IPS DF 6.9 (cell line): ENCODE data around the gene KCNQ1.
A peak's percentile ranks its signal among the peaks of the same experiment; 100 is the strongest.

Source experiments
- DNase-seq: peaks from one replicate; pipeline ENCODE4 v3.0.0-alpha.2; 2013; ENCODE audit warnings: low read depth, low spot score
- H3K27ac ChIP-seq: one replicate; pipeline ENCODE4 v1.5.1; 2013; ENCODE audit warnings: low read length, control low read depth
- H3K27me3 ChIP-seq: 2 replicates; pipeline ENCODE4 v1.6.1; 2013; ENCODE audit warnings: mild to moderate bottlenecking, low read length; ENCODE audit not compliant: control insufficient read depth, insufficient read depth
- H3K36me3 ChIP-seq: 2 replicates; pipeline ENCODE4 v1.6.1; 2013; ENCODE audit warnings: low read length; ENCODE audit not compliant: control insufficient read depth, insufficient read depth
- H3K4me1 ChIP-seq: 2 replicates; pipeline ENCODE4 v1.6.1; 2013; ENCODE audit warnings: low read length; ENCODE audit not compliant: control insufficient read depth, insufficient read depth
- H3K4me3 ChIP-seq: 2 replicates; pipeline ENCODE4 v1.5.1; 2013; ENCODE audit warnings: mild to moderate bottlenecking, low read length
- H3K9me3 ChIP-seq: 2 replicates; pipeline ENCODE4 v1.6.1; 2013; ENCODE audit warnings: low read length, inconsistent platforms; ENCODE audit not compliant: control insufficient read depth, insufficient read depth
- WGBS: extraction: QIAGEN DNeasy Blood & Tissue Kit; methylation state at CpG from one replicate; pipeline ENCODE4 v1.1.7; 2013; ENCODE audit warnings: mixed read lengths, missing lambda C conversion rate; ENCODE audit not compliant: insufficient read length, insufficient coverage; 5-methylcytosine and 5-hydroxymethylcytosine counted together

KCNQ1 gene

DNA sequence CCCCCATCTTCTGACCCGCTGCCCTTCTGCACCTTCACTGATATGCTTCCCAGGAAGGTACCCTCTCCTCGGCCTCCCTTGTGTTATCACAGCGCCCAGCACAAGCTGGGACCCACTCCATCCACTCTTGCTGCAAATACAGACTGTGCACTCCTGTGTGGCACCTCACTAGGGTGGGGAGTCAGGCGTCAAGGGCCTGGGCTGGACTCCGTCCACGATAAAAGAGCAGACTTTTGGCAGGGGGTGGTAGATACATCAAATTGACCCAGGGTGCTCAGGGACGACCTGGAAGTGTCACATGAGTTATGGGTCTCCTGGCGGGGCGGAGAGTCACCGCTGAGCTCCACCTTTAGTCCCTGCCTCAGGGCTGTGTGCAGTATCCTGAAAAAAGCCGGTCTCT lies 1.4 kb upstream of the KCNQ1 start:
- Histone ChIP-seq H3K27ac (no peak overlapping the region), H3K4me1 (no peaks in the 10 kb centered on the region), H3K36me3 (no peaks in the 10 kb centered on the region), H3K27me3 (peaks cover 30% of the 10 kb centered on the region), H3K4me3 (no peak overlapping the region), H3K9me3 (no peaks in the 10 kb centered on the region)
- no CpG with 5 or more reads among the region's 11 CpGs for WGBS
- DNase-seq = no peak

DNA sequence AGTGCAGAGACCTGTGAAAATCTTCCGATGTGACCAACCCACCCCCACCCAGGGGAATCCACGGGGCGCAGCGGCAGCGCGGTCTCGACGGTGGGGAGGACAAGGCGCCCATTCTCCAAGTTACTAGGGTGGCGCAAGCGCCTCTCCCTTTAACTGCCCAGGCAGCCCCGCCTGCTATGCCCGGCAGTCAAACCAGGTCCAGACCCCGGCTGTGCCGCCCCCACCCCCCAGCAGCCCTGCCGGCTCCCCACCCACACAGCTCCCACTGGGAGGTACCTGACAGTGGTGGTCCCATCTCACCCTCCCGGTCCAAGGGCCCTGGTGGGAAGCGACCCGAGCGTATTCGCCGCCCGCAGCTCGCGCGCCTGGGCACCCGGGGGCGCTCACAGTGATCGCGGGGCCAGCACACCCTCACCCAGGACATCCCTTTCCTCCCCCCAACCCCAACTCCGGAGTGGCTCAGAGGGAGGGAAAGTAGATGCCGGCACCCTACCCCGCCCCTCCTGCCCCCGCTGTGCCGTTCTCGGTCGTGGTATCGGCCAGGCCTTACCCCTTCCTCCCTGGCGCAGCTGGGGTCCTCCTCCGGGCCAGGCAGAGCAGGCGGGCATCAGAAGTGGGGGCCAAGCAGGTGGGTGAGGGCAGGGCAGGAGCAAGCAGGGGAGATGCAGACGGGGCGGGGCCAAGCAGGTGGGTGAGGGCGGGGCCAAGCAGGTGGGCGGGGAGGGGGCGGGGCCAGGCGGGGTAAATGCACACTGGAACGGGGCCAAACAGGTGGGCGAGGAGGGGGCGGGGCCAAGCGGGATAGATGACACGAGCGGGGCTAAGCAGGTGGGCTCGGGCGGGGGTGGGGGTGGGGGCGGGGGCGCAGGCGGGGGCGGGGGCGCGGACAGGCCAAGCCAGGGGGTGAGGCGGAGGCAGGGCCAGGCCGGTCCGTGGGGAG lies 657 bp upstream of the KCNQ1 start, which contains the start of gene TRPM5:
Gene TRPM5, minus strand, starts transcription at position 634 of the 940 bp plus-strand sequence. CDS start 21,478 bp downstream, outside the sequence.
- peak within 1 kb of the TSS; percentile 44 for H3K4me3 ChIP-seq
- no peaks in the 10 kb centered on the region for H3K9me3 ChIP-seq
- no peaks in the 10 kb centered on the region for H3K4me1 ChIP-seq
- WGBS = no CpG with 5 or more reads among the region's 64 CpGs
- peaks cover 30% of the 10 kb centered on the region for H3K27me3 ChIP-seq
- H3K27ac ChIP-seq = no peak within 1 kb of the TSS
- DNase-seq = no peak
- H3K36me3 ChIP-seq = no peaks in the 10 kb centered on the region

DNA sequence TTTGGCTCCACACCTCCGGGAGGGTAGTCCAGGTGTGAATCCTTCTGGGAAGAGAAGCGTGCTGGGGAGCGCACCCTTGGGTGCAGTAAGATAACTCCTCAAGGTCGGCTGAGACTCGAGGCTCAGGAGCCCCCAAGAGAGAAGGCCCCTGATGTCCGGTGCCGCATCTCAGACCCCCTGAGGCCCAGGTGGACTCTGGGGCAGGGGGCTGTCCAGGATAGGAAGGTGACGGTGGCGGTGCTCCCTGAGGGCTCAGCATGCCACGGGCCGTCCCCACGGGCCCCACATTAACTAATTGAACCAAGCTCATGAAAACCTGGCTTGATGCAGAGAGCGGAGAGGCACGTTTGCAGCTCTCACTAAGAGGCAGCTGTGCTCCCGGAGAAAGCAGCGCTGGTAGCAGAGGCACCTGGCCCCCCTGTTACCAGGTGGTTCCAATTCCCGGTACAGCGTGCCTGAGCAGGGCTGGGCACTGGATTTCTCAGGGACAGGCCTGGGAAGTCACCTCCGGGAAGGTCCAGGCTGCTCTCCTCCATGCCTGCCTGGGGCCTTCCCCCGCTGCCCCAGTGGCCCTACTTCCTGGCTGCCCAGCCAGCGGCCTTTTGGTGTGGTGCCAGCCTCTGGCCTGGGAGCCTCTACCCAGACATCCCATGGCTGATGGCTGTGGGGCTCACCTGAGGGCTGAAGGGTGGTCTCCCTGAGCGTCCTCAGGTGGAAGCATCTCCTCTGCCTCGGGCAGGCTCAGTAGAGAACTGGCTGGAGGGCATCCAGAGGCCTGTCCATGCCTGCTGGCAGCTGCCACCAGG lies 1.1 kb downstream of the KCNQ1 start:
- Histone ChIP-seq H3K9me3 (no peaks in the 10 kb centered on the region), H3K27ac (no peak overlapping the region), H3K4me1 (no peaks in the 10 kb centered on the region), H3K36me3 (no peaks in the 10 kb centered on the region), H3K4me3 (no peak overlapping the region), H3K27me3 (peaks cover 30% of the 10 kb centered on the region)
- DNase-seq = no peak
- WGBS = no CpG with 5 or more reads among the region's 23 CpGs

DNA sequence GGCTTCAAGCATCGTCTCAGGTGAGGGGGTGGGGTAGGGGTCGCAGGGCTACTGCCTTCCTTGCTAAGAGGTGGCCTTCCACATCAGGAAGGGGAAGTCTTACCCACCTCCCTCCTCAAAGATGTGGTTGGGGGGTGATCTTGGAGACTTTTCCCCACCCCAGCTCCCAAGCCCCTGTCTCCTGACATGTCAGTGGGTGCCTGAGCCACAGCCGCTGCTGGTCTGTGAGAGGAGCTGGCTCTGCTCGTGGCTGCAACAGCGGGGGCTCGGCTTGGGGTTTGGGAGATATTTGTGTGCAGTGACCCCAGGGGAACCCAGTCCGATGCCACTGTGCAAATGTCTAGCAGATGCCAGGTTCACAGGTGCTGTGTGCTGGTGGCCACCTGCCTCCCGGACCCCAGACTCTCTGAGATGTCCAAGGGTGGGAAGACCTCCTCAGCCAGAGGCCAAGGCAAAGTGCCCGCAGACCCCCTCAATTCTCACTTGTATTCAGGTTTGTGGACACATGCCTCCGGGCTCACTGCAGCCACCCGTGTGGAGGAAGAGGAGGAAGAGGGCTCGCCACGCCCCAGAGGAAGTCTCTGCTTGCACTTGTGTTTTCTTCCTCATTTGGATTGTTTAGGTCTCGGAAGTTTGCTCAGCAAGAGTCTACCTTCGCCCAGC lies 1.9 kb downstream of the KCNQ1 start:
- Histone ChIP-seq H3K4me1 (no peaks in the 10 kb centered on the region), H3K36me3 (no peaks in the 10 kb centered on the region), H3K27me3 (peaks cover 30% of the 10 kb centered on the region), H3K27ac (no peak overlapping the region), H3K9me3 (no peaks in the 10 kb centered on the region), H3K4me3 (no peak overlapping the region)
- no peak for DNase-seq
- no CpG with 5 or more reads among the region's 15 CpGs for WGBS

DNA sequence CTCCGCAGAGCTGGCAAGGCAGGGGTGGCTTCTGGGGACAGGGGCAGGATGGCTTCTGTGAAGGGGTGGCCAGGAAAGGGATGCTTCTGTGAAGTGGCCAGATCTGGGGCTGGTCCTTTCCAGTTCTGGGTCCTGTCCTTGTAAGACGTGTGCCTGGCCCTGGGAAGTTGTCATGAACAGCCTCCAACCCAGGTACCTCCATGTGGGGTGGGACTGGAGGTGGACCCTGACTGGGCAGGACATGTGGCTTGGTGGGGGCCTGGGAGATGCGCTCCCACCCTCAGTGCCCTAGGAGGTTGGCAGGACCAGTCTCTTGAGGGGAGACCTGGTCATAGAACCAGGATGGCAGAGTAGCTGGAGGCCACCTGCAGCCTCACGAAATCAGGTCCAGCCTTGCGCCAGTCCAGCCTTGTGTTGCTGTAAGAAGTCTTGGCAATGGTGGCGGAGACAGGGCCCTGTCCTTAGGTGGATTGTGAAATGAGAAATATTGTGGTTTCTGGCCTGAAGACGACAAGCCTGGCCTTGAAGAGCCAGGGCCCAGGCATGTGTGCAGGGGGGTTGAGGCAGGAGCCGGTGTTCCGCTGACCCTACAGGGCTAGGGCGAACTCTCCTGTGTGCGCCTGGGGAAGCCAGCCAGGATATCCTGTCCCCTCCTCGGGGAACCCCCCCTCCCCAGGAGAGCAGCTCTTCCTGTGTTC lies 2.6 kb downstream of the KCNQ1 start:
- Histone ChIP-seq H3K9me3 (no peaks in the 10 kb centered on the region), H3K27me3 (peaks cover 32% of the 10 kb centered on the region), H3K4me1 (no peaks in the 10 kb centered on the region), H3K4me3 (no peak overlapping the region), H3K27ac (no peak overlapping the region), H3K36me3 (no peaks in the 10 kb centered on the region)
- no peak for DNase-seq
- WGBS = no CpG with 5 or more reads among the region's 12 CpGs

DNA sequence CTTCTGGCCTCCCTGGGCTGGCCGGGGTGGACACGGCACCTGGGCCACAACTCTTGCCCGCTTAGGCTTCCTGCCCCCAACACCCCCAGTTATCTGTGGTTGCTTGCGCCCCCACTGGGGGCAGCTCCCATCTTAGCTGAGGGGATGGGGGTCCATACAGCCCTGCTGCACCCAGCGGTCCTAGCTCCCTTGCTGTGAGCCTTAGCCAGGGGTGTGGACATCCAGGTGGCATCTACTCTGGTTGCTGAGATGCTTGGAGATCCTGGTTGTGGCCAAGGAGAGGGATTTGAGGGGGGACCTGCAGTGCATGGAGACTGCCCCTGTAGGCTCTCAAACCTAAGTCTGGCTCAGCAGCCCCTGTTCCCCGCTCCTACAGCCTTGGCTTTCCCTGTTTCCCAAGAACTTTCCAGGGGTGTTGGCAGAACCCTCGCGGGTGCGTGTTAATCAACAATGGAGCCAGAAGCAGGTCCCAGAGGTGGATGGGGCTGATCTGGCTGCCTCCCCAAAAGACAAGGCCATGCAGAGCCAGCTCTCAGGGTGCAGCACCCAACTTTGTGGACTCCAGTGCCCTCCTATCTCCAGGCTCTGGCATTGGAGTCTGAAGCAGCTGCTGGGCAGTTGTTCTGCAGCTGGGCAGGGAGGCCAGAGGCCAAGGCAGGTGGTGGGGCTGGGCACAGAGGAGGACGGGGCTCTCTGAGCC lies 3.3 kb downstream of the KCNQ1 start:
- H3K27me3 ChIP-seq = peaks cover 30% of the 10 kb centered on the region
- no peak overlapping the region for H3K27ac ChIP-seq

DNA sequence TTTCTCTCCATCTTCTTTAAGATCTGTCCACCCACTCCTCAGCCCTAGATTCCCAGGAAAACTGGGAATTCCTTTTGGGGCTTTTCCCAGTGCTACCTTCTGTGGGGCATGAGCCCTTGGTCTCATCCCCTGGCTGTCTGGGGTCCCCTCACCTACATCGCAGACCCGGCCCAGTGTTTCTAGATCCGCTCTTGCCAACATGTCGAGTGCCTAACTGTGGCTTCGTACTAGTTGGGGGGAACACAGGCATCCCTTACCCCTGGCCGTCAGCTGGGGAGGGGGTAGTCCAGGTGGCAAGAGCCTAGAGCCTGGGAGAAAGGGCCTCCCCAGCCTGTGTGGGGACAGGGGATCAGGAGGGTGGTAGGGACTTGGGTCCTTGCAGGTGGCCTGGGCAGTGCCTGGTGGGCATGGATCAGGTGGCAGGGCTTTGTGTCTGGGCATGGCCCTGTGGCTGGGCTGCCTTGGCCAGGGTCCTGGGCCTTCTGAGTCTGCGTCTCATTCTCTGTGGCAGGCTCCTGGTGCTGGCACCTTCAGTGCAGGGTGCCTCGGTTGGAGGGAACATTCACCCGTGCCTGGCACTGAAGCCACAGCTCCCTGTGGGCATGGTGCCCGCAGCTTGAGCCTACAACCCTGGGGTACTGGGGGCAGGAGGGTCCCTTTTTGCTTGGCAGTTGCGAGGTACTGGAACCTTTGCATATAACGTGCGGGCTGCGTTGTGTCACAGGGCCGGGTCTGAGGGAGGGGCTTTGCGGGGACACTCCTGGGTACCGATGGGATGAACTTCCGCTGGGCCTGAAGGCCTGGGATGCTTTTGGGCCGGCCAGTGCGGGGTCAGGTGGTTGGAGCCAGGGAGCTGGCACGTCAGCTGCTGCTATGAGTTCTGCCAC lies 4.1 kb downstream of the KCNQ1 start:
- peaks cover 26% of the 10 kb centered on the region for H3K27me3 ChIP-seq
- no CpG with 5 or more reads among the region's 21 CpGs for WGBS

More for the DNA sequence above, 3.3 kb downstream of the KCNQ1 start:
- Histone ChIP-seq H3K4me3 (no peak overlapping the region), H3K4me1 (no peaks in the 10 kb centered on the region), H3K9me3 (no peaks in the 10 kb centered on the region), H3K36me3 (no peaks in the 10 kb centered on the region)
- no CpG with 5 or more reads among the region's 10 CpGs for WGBS
- DNase-seq = no peak

DNA sequence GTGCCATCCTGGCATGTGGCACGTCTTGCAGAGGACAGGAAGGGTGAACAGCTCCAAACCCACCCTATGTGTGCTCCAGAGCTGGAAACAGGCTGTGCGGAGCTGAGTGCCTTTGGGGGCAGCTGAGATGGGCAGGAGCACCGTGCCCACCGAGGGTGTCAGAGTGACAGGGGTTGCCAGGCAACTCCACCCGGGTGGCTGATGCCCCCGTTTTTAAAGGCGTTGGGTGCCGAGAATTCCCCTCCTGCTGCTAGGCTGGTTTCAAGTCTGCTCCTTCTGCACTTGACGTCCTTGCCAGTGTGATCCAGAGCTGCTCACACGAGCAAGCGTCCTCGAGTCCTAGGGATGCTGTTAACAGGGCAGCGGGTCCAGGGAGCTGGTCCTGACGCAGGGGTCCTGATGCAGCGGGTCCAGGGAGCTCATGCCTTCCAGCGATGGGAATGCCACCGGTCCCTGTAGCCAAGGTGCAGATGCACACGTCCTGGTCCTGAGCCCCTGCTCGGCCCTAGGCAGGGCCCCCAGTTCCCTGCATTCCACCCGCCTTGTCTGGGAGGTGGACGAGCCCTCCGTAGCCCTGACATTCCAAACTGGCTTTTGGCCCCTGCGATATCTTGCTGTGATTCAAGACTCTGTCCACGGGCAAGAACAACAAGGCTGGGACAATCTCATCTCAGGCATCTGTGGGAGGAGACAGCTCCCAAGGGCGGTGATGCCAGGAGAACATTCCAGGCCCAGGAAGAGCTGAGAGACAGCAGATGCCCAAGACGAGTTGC lies 4.9 kb downstream of the KCNQ1 start:
- Histone ChIP-seq H3K36me3 (no peaks in the 10 kb centered on the region), H3K4me3 (no peak overlapping the region), H3K27me3 (peaks cover 26% of the 10 kb centered on the region), H3K9me3 (no peaks in the 10 kb centered on the region), H3K4me1 (no peaks in the 10 kb centered on the region), H3K27ac (no peak overlapping the region)
- no peak for DNase-seq
- no CpG with 5 or more reads among the region's 26 CpGs for whole genome bisulfite sequencing

More for the DNA sequence above, 4.1 kb downstream of the KCNQ1 start:
- Histone ChIP-seq H3K27ac (no peak overlapping the region), H3K4me3 (no peak overlapping the region), H3K9me3 (no peaks in the 10 kb centered on the region), H3K4me1 (no peaks in the 10 kb centered on the region), H3K36me3 (no peaks in the 10 kb centered on the region)
- DNase-seq = no peak
